ENCODE results near the gene RBM22.

DNA sequence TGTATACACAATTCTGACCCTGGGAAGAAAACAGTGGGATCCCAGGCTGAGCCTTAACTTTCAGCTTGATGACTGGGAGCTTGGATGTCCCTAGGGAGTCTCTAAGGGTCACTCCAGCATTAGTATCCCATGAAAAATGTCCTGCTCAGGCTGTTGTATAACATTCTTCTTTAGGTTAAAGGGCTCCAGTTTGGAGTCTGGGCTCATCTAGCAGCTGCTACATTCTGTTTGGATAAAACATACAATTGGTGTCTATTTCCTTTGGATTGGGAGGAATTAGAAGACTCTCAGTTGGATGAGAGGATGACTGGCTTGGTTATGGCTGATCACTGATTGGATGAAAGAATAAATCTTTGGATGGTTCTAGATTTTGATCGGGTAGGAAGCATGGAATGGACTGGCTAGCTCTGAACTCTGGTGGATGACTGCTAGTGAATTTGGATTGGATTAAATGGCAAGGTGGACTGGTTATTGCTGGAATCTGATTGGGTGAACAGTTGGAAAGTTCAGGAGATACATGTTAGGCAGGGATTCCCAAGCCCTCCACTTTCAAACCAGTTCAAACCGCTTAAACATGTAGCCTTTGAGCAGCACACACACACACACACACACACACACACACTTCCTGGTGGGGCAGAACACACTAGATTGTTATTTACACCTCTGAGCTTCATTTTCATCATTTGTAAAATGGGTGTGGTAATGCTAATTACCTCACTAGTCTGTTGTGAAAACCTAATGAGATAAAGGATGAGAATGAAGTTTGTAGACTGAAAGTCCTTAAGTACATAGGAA is 46.9 kb downstream of the RBM22 start:
- TF ChIP-seq POLR2AphosphoS5 (IDR thresholded peaks at IDR 0.05) (no peak), POLR2A (IDR thresholded peaks at IDR 0.05; ENCODE audit: low read depth) (no peak), EP300 (IDR thresholded peaks at IDR 0.05) (no peak)
- TF ChIP-seq, protein P1, sequence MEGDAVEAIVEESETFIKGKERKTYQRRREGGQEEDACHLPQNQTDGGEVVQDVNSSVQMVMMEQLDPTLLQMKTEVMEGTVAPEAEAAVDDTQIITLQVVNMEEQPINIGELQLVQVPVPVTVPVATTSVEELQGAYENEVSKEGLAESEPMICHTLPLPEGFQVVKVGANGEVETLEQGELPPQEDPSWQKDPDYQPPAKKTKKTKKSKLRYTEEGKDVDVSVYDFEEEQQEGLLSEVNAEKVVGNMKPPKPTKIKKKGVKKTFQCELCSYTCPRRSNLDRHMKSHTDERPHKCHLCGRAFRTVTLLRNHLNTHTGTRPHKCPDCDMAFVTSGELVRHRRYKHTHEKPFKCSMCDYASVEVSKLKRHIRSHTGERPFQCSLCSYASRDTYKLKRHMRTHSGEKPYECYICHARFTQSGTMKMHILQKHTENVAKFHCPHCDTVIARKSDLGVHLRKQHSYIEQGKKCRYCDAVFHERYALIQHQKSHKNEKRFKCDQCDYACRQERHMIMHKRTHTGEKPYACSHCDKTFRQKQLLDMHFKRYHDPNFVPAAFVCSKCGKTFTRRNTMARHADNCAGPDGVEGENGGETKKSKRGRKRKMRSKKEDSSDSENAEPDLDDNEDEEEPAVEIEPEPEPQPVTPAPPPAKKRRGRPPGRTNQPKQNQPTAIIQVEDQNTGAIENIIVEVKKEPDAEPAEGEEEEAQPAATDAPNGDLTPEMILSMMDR (IDR thresholded peaks at IDR 0.05): no peak

All from esophagus muscularis mucosa (tissue), 4 donors.